Subcutaneous adipose tissue (tissue), 4 donors: Measurements from ENCODE around the gene CCNL2. TPM values are rescaled to one million over a fixed set of nuclear protein-coding genes. Genes with fewer than 3 reads are reported as not detected.

Experiments
- total RNA-seq, 4 donors: library from RNA; depleted of rRNA; stranded (reverse); fragments of >200 nt; gene quantifications; one replicate each; pipeline ENCODE4 v1.1.0, GENCODE V29; 2016
- TF ChIP-seq, protein P1 (sequence below): fragments of 450-650 bp; IDR thresholded peaks from one replicate; pipeline ENCODE4 v1.5.1; 2016; ENCODE audit warnings: low read depth, mild to moderate bottlenecking, control low read depth, antibody characterized with exemption, moderate library complexity

CCNL2 gene
- total RNA-seq, 4 donors from 2014 or later = 146 to 268 (median 194) TPM

DNA sequence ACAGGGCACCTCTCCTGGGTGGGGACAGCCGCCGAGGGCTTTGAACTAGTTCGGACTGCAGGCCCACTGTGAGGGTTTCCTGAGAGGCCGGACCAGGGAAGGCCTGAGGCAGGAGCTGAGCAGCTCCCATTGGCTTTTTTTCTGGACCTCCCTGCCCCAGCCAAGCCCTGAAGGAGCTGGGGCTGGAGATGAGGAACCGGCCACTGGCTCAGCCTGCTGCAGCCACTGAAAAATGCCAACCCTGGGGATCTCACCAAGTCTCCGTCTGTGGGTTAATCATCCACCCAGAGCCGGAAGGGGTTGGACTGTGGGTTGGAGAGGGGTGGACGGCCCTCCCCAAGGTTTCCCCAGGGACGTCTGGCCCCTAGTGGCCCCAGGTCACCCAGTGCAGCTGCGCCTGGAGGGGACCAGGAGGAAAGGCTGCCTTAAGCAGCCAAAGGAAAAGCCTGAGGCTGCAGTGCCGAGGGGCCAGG lies 38.8 kb upstream of the CCNL2 start:
- TF ChIP-seq, protein P1, sequence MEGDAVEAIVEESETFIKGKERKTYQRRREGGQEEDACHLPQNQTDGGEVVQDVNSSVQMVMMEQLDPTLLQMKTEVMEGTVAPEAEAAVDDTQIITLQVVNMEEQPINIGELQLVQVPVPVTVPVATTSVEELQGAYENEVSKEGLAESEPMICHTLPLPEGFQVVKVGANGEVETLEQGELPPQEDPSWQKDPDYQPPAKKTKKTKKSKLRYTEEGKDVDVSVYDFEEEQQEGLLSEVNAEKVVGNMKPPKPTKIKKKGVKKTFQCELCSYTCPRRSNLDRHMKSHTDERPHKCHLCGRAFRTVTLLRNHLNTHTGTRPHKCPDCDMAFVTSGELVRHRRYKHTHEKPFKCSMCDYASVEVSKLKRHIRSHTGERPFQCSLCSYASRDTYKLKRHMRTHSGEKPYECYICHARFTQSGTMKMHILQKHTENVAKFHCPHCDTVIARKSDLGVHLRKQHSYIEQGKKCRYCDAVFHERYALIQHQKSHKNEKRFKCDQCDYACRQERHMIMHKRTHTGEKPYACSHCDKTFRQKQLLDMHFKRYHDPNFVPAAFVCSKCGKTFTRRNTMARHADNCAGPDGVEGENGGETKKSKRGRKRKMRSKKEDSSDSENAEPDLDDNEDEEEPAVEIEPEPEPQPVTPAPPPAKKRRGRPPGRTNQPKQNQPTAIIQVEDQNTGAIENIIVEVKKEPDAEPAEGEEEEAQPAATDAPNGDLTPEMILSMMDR = no peak

DNA sequence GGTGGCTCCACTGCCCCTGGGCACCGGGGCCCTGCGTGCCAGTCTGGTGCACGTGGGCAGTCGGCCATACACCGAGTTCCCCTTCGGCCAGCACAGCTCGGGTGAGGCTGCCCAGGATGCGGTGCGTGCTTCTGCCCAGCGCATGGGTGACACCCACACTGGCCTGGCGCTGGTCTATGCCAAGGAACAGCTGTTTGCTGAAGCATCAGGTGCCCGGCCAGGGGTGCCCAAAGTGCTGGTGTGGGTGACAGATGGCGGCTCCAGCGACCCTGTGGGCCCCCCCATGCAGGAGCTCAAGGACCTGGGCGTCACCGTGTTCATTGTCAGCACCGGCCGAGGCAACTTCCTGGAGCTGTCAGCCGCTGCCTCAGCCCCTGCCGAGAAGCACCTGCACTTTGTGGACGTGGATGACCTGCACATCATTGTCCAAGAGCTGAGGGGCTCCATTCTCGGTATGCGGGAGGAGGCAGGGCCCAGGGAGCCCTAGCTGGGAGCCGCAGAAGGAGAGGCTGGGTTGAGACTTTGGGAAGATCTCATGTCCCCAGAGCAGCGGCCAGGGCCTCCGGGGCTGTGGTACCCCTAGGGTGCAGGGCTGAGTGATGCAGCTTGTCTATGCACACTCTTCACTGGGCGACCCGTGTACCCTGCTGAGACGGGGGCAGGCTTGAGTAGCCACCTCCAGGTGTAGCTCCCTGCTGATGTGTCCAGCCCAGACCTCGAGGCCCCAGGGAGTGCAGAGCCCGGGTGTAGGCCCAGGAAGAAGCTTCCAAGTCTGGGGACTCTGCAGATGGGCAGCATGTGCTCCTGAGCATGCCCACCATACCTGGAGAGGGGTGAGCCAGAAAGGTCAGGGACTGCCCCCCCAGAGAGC lies 38.1 kb upstream of the CCNL2 start:
- TF ChIP-seq, protein P1 = no peak

- TF ChIP-seq, protein P1 = no peak
Observed at GRCh38 chr1:1436630-1437032, 37.5 kb upstream of the CCNL2 start.

- TF ChIP-seq, protein P1 = no peak
Observed at GRCh38 chr1:1435911-1436629, 36.9 kb upstream of the CCNL2 start.

DNA sequence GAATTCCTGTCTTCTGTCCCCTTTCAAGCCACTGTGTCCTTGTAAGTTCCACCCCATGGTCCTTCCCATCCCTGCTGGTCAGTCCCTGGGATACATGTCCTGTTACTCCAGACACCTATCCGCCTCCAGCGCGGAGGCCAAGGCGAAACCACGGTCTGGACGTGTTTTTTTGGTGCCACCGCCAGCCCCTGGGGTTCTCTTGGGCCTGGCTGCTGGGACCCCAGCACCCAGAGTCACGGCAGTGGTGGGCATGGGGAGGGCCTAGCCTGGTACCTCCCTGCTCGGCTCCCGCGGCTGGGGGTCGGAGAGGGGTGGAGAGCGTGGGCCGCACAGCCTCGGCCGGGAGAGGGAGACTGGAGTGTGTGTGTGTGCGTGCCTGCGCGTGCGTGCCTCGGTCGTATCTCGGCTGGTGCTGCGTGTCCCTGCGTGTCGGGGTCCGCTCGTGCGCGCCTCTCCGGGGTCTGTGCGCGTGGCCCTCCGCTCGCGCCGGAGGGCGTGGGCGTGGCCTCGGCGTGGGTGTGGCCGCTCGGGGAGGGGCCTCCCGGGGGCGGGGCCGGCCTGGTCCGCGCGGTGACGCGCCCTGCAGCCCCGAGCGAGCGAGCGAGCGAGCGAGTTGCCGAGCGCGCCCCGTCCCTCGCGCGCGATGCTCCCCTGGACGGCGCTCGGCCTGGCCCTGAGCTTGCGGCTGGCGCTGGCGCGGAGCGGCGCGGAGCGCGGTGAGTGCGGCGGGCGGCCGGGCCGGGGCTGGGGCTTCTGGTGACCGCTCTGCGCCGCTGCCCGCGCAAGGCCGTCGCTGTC lies 36.2 kb upstream of the CCNL2 start, which contains the start of gene VWA1:
Gene VWA1 (plus strand): TSS at position 585 of the 798 bp plus-strand sequence. CDS start 59 bp downstream, at position 644.
- TF ChIP-seq, protein P1 = no peak

GRCh38 chr1:1434824-1435105 lies 35.6 kb upstream of the CCNL2 start:
- TF ChIP-seq, protein P1 = no peak
